Cardiac muscle cell (in vitro differentiated cells and primary cell): Measurements from ENCODE around the gene AHNAK. TPM values are rescaled to one million over a fixed set of nuclear protein-coding genes. Genes with fewer than 3 reads are reported as not detected.
A peak's percentile ranks its signal among the peaks of the same experiment; 100 is the strongest.

Experiments
- DNase-seq, 2 donors: peaks; one replicate each; pipeline versions ENCODE4 v3.0.0 to v3.0.0-alpha.2; 2010 to 2017; ENCODE audit warnings: low read depth in 1 of 2, low spot score in 1 of 2
- H3K27ac ChIP-seq: fragments of 200-600 bp; sonication (generic); 2 replicates; pipeline ENCODE4 v1.5.1; 2016
- H3K27me3 ChIP-seq: fragments of 200-600 bp; sonication (generic); 2 replicates; pipeline ENCODE4 v1.6.0; 2016; ENCODE audit warnings: control low read depth
- H3K36me3 ChIP-seq: fragments of 200-600 bp; sonication (generic); 2 replicates; pipeline ENCODE4 v1.5.1; 2016; ENCODE audit warnings: control low read depth
- H3K4me1 ChIP-seq: fragments of 200-600 bp; sonication (generic); 2 replicates; pipeline ENCODE4 v1.8.1; 2017; ENCODE audit warnings: low read depth, mild to moderate bottlenecking, mixed run types
- H3K4me3 ChIP-seq: fragments of 200-600 bp; sonication (generic); 2 replicates; pipeline ENCODE4 v1.5.1; 2016; ENCODE audit warnings: mild to moderate bottlenecking
- H3K9me3 ChIP-seq: fragments of 200-600 bp; sonication (generic); 2 replicates; pipeline ENCODE4 v1.5.1; 2017; ENCODE audit warnings: low read depth, mild to moderate bottlenecking, control low read depth
- polyA plus RNA-seq: library from polyadenylated mRNA; unstranded; fragments of >200 nt; fragmentation: Nextera tagmentation; extraction: Ambion mirVana; gene quantifications from 2 replicates; pipeline ENCODE4 v1.2.1, GENCODE V29; 2016
- total RNA-seq: library from RNA; depleted of rRNA; stranded (reverse); fragments of >200 nt; gene quantifications from 2 replicates; pipeline ENCODE4 v1.2.3, GENCODE V29; 2016
- TF ChIP-seq, protein P1 (sequence below): IDR thresholded peaks from 2 replicates; pipeline ENCODE4 v1.5.1; 2012; ENCODE audit warnings: low read depth, mild to moderate bottlenecking, low read length

Gene AHNAK
- total and polyA plus RNA-seq, 2 experiments from 2014 or later, result 13.4 to 77.1 TPM

DNA sequence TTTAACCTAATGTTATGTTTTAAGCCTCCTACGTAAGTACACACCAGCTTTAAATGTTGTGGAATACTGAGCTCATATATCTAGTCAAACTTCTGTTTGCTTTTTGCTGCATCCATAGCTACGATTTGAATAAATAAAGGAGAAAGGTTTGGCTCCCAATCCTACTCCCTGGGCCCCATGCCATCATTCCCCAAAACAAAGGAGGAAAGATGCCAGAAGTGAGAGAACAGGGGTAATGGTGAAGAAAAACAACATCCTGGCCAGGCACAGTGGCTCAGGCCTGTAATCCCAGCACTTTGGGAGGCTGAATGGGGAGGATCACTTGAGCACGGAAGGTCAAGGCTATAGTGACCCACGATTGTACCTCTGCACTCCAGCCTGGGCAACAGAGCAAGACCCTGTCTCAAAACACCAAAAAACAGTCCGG, 101.3 kb downstream of the AHNAK start:
- H3K27ac ChIP-seq, result no peak overlapping the region
- DNase-seq, result peak in 1 of 2 donors; percentile 88

DNA sequence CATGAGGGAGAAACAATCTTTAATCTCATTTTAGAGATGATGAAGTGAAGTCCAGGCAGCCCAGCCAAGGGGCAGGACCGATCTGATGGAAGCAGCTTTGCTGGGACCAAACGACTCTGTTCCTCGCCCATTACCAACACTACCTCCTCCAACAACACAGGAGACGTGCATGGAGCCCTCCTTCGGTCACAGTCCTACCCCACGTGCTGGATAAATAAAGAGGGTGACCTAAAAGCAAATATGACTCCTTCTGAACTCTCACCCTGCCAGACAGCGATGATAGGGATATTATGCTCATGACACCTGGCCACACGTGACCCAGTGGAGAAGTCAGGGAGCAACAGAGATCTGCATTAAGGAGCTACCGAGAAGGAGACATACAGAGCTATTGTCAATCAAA, 101.8 kb downstream of the AHNAK start:
- no peak for DNase-seq
- H3K27ac ChIP-seq, result no peak overlapping the region
- no peaks in the 10 kb centered on the region for H3K27me3 ChIP-seq
- H3K4me1 ChIP-seq, result no peaks in the 10 kb centered on the region
- H3K9me3 ChIP-seq, result no peaks in the 10 kb centered on the region
- H3K36me3 ChIP-seq, result no peaks in the 10 kb centered on the region
- TF ChIP-seq, protein P1, sequence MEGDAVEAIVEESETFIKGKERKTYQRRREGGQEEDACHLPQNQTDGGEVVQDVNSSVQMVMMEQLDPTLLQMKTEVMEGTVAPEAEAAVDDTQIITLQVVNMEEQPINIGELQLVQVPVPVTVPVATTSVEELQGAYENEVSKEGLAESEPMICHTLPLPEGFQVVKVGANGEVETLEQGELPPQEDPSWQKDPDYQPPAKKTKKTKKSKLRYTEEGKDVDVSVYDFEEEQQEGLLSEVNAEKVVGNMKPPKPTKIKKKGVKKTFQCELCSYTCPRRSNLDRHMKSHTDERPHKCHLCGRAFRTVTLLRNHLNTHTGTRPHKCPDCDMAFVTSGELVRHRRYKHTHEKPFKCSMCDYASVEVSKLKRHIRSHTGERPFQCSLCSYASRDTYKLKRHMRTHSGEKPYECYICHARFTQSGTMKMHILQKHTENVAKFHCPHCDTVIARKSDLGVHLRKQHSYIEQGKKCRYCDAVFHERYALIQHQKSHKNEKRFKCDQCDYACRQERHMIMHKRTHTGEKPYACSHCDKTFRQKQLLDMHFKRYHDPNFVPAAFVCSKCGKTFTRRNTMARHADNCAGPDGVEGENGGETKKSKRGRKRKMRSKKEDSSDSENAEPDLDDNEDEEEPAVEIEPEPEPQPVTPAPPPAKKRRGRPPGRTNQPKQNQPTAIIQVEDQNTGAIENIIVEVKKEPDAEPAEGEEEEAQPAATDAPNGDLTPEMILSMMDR, result no peak
- no peak overlapping the region for H3K4me3 ChIP-seq

More for the DNA sequence above, 101.3 kb downstream of the AHNAK start:
- TF ChIP-seq, protein P1, result no peak
- no peaks in the 10 kb centered on the region for H3K4me1 ChIP-seq
- H3K9me3 ChIP-seq, result no peaks in the 10 kb centered on the region
- no peaks in the 10 kb centered on the region for H3K36me3 ChIP-seq
- no peak overlapping the region for H3K4me3 ChIP-seq
- no peaks in the 10 kb centered on the region for H3K27me3 ChIP-seq

DNA sequence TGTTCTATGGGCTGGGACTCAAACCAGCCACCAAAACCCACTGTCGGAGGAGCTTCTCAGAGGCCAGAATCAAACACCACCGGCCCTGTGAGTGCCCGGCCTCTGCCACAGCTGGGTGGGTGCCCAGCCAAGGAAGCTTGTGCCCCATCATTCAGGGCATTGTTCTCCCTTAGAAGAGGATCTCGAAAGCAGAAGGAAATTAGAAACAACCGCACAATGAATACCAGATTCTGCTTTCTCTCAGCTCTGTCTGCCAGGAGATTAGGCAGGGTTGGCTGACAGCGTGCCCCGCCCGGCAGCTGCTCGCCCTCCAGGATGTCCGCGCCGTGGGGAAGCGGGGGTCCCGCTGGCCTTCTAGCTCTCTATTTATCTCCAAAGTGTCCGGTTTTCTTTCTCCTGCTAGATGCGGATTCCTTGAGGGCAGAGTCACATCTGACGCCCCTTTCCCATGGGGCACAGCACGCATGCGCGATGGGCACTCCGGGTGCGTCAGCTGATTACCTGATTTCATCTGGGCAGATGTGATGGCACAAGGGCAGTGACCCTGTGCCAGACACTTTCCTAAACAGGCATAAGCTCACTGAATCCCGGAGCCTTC, 102.3 kb downstream of the AHNAK start:
- H3K36me3 ChIP-seq, result no peaks in the 10 kb centered on the region
- TF ChIP-seq, protein P1, result no peak
- DNase-seq, result peak in 1 of 2 donors; percentile 78

DNA sequence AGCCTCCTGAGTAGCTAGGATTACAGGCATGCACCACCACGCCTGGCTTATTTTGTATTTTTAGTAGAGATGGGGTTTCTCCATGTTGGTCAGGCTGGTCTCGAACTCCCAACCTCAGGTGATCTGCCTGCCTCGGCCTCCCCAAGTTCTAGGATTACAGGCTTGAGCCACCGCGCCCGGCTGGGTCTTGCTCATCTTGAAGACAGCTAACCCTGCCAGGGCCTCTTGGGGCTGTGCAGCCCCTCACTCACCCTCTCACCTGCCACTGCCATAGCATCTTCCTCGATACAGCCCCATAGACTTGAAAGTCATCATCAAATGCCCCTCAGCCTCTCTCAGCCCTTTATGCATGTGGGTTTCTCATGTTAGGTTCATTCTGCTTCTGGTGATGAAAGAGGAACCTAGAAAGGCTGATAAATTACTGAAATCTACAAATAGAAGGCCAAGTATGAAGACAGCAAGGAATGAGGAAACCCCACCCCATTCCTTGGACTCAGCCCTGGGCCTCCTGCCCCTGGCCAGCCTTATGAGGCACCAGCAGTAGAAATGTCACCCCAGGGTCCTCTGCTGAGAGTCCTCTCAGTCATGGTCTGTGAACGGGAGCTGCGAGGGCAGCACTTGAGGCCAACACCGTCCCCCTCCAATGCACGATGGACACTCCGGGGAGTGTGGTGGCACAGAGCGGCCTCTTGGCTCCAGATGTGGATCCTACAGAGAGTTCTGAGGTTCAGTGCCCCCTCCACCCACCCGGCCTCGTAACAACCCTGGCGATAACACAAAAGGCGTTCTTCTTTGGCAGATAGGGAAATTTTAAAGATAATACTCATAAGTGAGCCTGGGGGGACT, 103.0 kb downstream of the AHNAK start:
- Histone ChIP-seq H3K4me3 (no peak overlapping the region), H3K27me3 (no peaks in the 10 kb centered on the region), H3K9me3 (no peaks in the 10 kb centered on the region), H3K4me1 (no peaks in the 10 kb centered on the region), H3K36me3 (no peaks in the 10 kb centered on the region), H3K27ac (no peak overlapping the region)
- DNase-seq, result peak in 1 of 2 donors; percentile 54
- TF ChIP-seq, protein P1, result no peak

More for the DNA sequence above, 102.3 kb downstream of the AHNAK start:
- H3K27ac ChIP-seq, result no peak overlapping the region
- no peak overlapping the region for H3K4me3 ChIP-seq
- H3K27me3 ChIP-seq, result no peaks in the 10 kb centered on the region
- H3K4me1 ChIP-seq, result no peaks in the 10 kb centered on the region
- no peaks in the 10 kb centered on the region for H3K9me3 ChIP-seq

DNA sequence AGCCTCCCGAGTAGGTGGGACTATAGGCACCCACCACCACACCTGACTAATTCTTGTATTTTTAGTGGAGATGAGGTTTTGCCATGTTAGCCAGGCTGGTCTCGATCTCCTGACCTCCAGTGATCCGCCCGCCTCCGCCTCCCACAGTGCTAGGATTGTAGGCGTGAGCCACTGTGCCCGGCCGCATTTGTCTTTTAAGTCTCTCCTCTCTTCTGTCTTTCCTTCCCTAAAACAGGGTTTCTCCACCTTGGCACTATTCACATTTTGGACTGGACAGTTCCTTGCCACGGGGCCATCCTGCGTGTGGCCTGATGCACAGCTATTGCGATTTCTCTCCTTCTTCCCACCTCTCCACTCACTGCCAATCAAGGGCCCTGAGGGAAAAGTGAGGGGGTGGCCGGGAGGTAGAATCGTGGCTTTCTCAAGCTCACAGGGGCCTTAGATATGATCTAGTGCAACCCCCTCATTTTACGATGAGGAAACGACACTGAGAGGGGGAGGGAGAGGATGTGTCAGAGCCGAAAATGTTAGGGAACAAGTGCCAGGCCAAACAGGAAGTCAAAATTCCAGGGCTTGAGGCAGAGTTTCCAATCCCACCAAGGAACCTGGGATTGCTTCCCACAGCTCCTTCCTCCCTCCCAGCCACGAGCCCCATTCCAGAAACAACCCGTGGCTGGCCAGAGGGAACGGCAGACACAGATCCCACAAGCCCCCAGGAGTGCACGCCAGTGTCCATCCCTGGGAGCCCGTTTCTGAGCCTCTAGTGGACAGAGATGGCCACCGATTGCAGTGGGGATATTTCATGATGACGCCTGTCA, 106.6 kb downstream of the AHNAK start:
- Histone ChIP-seq H3K9me3 (no peaks in the 10 kb centered on the region), H3K27ac (no peak overlapping the region), H3K36me3 (no peaks in the 10 kb centered on the region), H3K4me1 (no peaks in the 10 kb centered on the region), H3K27me3 (no peaks in the 10 kb centered on the region), H3K4me3 (no peak overlapping the region)
- TF ChIP-seq, protein P1, result no peak
- DNase-seq, result peak in 1 of 2 donors; percentile 71
